Neural cell (in vitro differentiated cells): ENCODE measurements around the gene EDARADD. TPM values are rescaled to one million over a fixed set of nuclear protein-coding genes. Genes with fewer than 3 reads are reported as not detected.

ENCODE experiments used
- H2AFZ ChIP-seq: fragments of 200-600, 300-800 bp; sonication (generic), shearing (Covaris generic); 2 replicates; pipeline ENCODE4 v1.6.0; 2014; ENCODE audit warnings: low read depth, mild to moderate bottlenecking, antibody characterized with exemption, low read length, moderate library complexity
- H3F3A ChIP-seq: fragments of 200-600 bp; shearing (Covaris generic); 2 replicates; pipeline ENCODE4 v1.6.1; 2016; ENCODE audit warnings: mild to moderate bottlenecking, moderate library complexity, mixed read lengths, antibody characterized with exemption, low read length; ENCODE audit not compliant: insufficient read depth, poor library complexity, severe bottlenecking
- H3K27ac ChIP-seq: fragments of 200-600, 300-800 bp; sonication (generic), shearing (Covaris generic); 2 replicates; pipeline ENCODE4 v1.5.1; 2014; ENCODE audit warnings: mild to moderate bottlenecking, low read length, moderate library complexity
- H3K27me3 ChIP-seq: fragments of 300-800, 200-600 bp; sonication (generic), shearing (Covaris generic); 2 replicates; pipeline ENCODE4 v1.6.0; 2014; ENCODE audit warnings: mild to moderate bottlenecking, low read depth, low read length, moderate library complexity; ENCODE audit not compliant: insufficient read depth
- H3K36me3 ChIP-seq: fragments of 300-800, 200-600 bp; sonication (generic), shearing (Covaris generic); 2 replicates; pipeline ENCODE4 v1.5.1; 2014; ENCODE audit warnings: mild to moderate bottlenecking, antibody characterized with exemption, low read length, moderate library complexity; ENCODE audit not compliant: insufficient read depth
- H3K4me2 ChIP-seq: fragments of 300-800, 200-600 bp; sonication (generic), shearing (Covaris generic); 2 replicates; pipeline ENCODE4 v1.6.0; 2014; ENCODE audit warnings: mild to moderate bottlenecking, low read length
- H3K4me3 ChIP-seq: fragments of 300-800, 200-600 bp; sonication (generic), shearing (Covaris generic); 2 replicates; pipeline ENCODE4 v1.5.1; 2014; ENCODE audit warnings: mild to moderate bottlenecking, low read length, moderate library complexity
- H3K79me2 ChIP-seq: fragments of 200-600 bp; shearing (Covaris generic); replicated peaks from 2 replicates; pipeline ENCODE4 v1.6.0; 2014; ENCODE audit warnings: mild to moderate bottlenecking, low read length, moderate library complexity; ENCODE audit not compliant: insufficient read depth
- H3K9ac ChIP-seq: fragments of 300-800, 200-600 bp; sonication (generic), shearing (Covaris generic); 2 replicates; pipeline ENCODE4 v1.6.1; 2016; ENCODE audit warnings: mild to moderate bottlenecking, low read length, mixed read lengths
- H3K9me2 ChIP-seq: fragments of 200-600 bp; shearing (Covaris generic); 2 replicates; pipeline ENCODE4 v1.6.1; 2016; ENCODE audit warnings: mild to moderate bottlenecking, low read length, mixed read lengths; ENCODE audit not compliant: insufficient read depth
- H3K9me3 ChIP-seq: fragments of 200-600, 300-800 bp; sonication (generic), shearing (Covaris generic); 2 replicates; pipeline ENCODE4 v1.6.1; 2016; ENCODE audit warnings: mild to moderate bottlenecking, mixed run types, low read length, moderate library complexity, mixed read lengths
- H4K20me1 ChIP-seq: fragments of 200-600 bp; shearing (Covaris generic); 2 replicates; pipeline ENCODE4 v1.6.1; 2016; ENCODE audit warnings: mild to moderate bottlenecking, mixed run types; ENCODE audit not compliant: insufficient read depth
- EP300 ChIP-seq: fragments of 450-650 bp; conservative IDR thresholded peaks from 2 replicates; pipeline ENCODE4 v1.6.1; 2014; ENCODE audit warnings: antibody characterized with exemption, mild to moderate bottlenecking, moderate library complexity; ENCODE audit not compliant: poor library complexity, severe bottlenecking
- EZH2 ChIP-seq: fragments of 200-600, 300-800 bp; shearing (Covaris generic), sonication (generic); IDR thresholded peaks from 2 replicates; pipeline ENCODE4 v1.6.1; 2014; ENCODE audit warnings: antibody characterized with exemption, low read length, borderline replicate concordance, mild to moderate bottlenecking; ENCODE audit not compliant: insufficient read depth, poor library complexity, severe bottlenecking
- MXI1 ChIP-seq: fragments of 450-650 bp; conservative IDR thresholded peaks from 2 replicates; pipeline ENCODE4 v1.6.1; 2014; ENCODE audit warnings: antibody characterized with exemption, mild to moderate bottlenecking; ENCODE audit not compliant: poor library complexity, severe bottlenecking
- POLR2AphosphoS5 ChIP-seq: IDR thresholded peaks from 2 replicates; pipeline ENCODE4 v1.6.1; 2012
- RAD21 ChIP-seq: fragments of 450-650 bp; conservative IDR thresholded peaks from 2 replicates; pipeline ENCODE4 v1.6.1; 2014; ENCODE audit warnings: antibody characterized with exemption, mild to moderate bottlenecking, moderate library complexity
- SMC3 ChIP-seq: fragments of 450-650 bp; conservative IDR thresholded peaks from 2 replicates; pipeline ENCODE4 v1.6.1; 2014; ENCODE audit warnings: antibody characterized with exemption, mild to moderate bottlenecking, moderate library complexity; ENCODE audit not compliant: poor library complexity
- TAF1 ChIP-seq: IDR thresholded peaks from 2 replicates; pipeline ENCODE4 v1.6.1; 2012; ENCODE audit warnings: low read depth
- polyA plus RNA-seq: library from polyadenylated mRNA; depleted of rRNA; stranded (reverse); fragments of >200 nt; gene quantifications from 2 replicates; pipeline ENCODE4 v1.2.3, GENCODE V29; 2014
- TF ChIP-seq, protein P1 (sequence below): fragments of 450-650 bp; IDR thresholded peaks from 2 replicates; pipeline ENCODE4 v1.5.1; 2014; ENCODE audit warnings: antibody characterized with exemption, mild to moderate bottlenecking, moderate library complexity; ENCODE audit not compliant: poor library complexity, severe bottlenecking
- TF ChIP-seq, protein P2 (sequence below): IDR thresholded peaks from 2 replicates; pipeline ENCODE4 v1.6.1; 2012; ENCODE audit warnings: borderline replicate concordance

The EDARADD gene
- polyA plus RNA-seq, 1 donor from 2014 or later, result 0.17 TPM

DNA sequence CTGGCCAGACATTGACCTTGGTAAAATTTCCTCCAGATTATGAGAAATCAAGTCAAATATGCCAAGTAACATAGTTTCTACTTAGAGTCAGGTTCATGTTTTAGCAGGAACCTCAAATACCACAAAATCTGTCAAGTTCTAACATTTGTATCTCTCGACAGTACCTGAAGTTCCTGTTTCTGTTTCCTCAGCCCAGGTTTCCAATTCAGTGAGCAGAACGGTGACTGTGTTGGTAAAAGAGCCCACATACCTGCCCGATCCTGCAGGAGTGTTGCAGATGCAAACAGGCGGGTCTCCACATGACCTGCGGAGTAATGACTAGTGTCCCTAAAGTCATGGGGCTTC is 71.8 kb downstream of the EDARADD start:
- TF ChIP-seq SMC3, result no peak
- TF ChIP-seq TAF1, result no peak
- no peak for TF ChIP-seq EZH2
- TF ChIP-seq MXI1, result no peak
- H3F3A ChIP-seq, result no peaks in the 10 kb centered on the region
- H3K9me2 ChIP-seq, result no peaks in the 10 kb centered on the region
- no peaks in the 10 kb centered on the region for H3K36me3 ChIP-seq
- no peaks in the 10 kb centered on the region for H3K27me3 ChIP-seq
- no peaks in the 10 kb centered on the region for H3K9me3 ChIP-seq
- no peak overlapping the region for H3K27ac ChIP-seq
- H3K79me2 ChIP-seq, result no peaks in the 10 kb centered on the region
- no peak overlapping the region for H3K4me3 ChIP-seq
- H3K4me2 ChIP-seq, result no peak overlapping the region
- no peaks in the 10 kb centered on the region for H4K20me1 ChIP-seq
- no peak overlapping the region for H3K9ac ChIP-seq
- no peak overlapping the region for H2AFZ ChIP-seq

DNA sequence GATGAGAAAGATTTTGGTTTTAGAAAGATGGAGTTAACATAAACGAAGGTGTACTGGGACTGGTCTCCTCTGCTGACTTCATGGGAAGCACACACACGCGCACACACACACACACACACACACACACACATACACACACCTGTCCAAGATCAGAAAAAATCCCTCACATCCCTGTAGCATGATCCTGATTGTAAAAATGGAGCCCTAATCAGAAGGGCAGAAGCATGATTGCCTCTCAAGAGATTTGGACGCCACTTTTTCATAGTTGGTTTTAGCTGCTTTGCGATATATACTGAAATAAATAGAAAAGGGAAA is 73.2 kb downstream of the EDARADD start:
- H3K9me3 ChIP-seq, result no peaks in the 10 kb centered on the region
- no peaks in the 10 kb centered on the region for H3K36me3 ChIP-seq
- no peak overlapping the region for H3K4me2 ChIP-seq
- no peaks in the 10 kb centered on the region for H3K27me3 ChIP-seq
- no peak overlapping the region for H3K4me3 ChIP-seq
- no peaks in the 10 kb centered on the region for H3K79me2 ChIP-seq
- TF ChIP-seq POLR2AphosphoS5 (no peak), RAD21 (no peak), EZH2 (no peak), TAF1 (no peak), SMC3 (no peak), EP300 (no peak), MXI1 (no peak)
- TF ChIP-seq, protein P1, sequence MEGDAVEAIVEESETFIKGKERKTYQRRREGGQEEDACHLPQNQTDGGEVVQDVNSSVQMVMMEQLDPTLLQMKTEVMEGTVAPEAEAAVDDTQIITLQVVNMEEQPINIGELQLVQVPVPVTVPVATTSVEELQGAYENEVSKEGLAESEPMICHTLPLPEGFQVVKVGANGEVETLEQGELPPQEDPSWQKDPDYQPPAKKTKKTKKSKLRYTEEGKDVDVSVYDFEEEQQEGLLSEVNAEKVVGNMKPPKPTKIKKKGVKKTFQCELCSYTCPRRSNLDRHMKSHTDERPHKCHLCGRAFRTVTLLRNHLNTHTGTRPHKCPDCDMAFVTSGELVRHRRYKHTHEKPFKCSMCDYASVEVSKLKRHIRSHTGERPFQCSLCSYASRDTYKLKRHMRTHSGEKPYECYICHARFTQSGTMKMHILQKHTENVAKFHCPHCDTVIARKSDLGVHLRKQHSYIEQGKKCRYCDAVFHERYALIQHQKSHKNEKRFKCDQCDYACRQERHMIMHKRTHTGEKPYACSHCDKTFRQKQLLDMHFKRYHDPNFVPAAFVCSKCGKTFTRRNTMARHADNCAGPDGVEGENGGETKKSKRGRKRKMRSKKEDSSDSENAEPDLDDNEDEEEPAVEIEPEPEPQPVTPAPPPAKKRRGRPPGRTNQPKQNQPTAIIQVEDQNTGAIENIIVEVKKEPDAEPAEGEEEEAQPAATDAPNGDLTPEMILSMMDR, result no peak
- TF ChIP-seq, protein P2, sequence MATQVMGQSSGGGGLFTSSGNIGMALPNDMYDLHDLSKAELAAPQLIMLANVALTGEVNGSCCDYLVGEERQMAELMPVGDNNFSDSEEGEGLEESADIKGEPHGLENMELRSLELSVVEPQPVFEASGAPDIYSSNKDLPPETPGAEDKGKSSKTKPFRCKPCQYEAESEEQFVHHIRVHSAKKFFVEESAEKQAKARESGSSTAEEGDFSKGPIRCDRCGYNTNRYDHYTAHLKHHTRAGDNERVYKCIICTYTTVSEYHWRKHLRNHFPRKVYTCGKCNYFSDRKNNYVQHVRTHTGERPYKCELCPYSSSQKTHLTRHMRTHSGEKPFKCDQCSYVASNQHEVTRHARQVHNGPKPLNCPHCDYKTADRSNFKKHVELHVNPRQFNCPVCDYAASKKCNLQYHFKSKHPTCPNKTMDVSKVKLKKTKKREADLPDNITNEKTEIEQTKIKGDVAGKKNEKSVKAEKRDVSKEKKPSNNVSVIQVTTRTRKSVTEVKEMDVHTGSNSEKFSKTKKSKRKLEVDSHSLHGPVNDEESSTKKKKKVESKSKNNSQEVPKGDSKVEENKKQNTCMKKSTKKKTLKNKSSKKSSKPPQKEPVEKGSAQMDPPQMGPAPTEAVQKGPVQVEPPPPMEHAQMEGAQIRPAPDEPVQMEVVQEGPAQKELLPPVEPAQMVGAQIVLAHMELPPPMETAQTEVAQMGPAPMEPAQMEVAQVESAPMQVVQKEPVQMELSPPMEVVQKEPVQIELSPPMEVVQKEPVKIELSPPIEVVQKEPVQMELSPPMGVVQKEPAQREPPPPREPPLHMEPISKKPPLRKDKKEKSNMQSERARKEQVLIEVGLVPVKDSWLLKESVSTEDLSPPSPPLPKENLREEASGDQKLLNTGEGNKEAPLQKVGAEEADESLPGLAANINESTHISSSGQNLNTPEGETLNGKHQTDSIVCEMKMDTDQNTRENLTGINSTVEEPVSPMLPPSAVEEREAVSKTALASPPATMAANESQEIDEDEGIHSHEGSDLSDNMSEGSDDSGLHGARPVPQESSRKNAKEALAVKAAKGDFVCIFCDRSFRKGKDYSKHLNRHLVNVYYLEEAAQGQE, result no peak
- H3F3A ChIP-seq, result no peaks in the 10 kb centered on the region
- H4K20me1 ChIP-seq, result no peaks in the 10 kb centered on the region
- no peak overlapping the region for H3K27ac ChIP-seq
- H3K9me2 ChIP-seq, result no peaks in the 10 kb centered on the region
- no peak overlapping the region for H2AFZ ChIP-seq
- H3K9ac ChIP-seq, result no peak overlapping the region

DNA sequence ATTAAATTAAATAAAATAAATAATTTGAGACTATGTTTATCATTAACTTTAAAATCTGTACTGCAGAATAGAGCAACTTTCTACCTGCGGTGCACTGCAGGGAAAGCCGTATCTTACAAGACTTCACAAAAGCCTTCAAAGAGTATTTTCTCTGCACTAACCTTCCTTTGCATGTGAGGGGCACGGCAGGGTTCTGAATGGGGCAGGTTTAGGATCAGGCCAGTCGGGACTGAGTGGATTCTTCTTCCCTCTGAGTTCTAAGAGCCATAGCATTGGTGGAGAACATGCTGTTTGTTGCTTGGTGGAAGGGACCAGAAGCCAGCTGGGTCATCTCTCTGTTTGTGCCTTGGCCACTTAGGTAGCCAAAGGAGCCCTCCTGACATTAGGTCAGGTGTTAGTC is 74.5 kb downstream of the EDARADD start:
- H2AFZ ChIP-seq, result no peak overlapping the region
- TF ChIP-seq EP300 (no peak), SMC3 (no peak), RAD21 (no peak), POLR2AphosphoS5 (no peak), MXI1 (no peak), EZH2 (no peak), TAF1 (no peak)
- TF ChIP-seq, protein P1, result no peak
- TF ChIP-seq, protein P2, result no peak
- H4K20me1 ChIP-seq, result no peaks in the 10 kb centered on the region
- H3K27me3 ChIP-seq, result no peaks in the 10 kb centered on the region
- no peak overlapping the region for H3K9ac ChIP-seq
- H3K9me3 ChIP-seq, result no peaks in the 10 kb centered on the region
- H3K9me2 ChIP-seq, result no peaks in the 10 kb centered on the region
- no peaks in the 10 kb centered on the region for H3K36me3 ChIP-seq
- H3K27ac ChIP-seq, result no peak overlapping the region
- no peaks in the 10 kb centered on the region for H3K79me2 ChIP-seq
- no peak overlapping the region for H3K4me2 ChIP-seq
- H3F3A ChIP-seq, result no peaks in the 10 kb centered on the region
- no peak overlapping the region for H3K4me3 ChIP-seq
